Motor neuron (in vitro differentiated cells): Measurements from ENCODE around the gene PLA2G1B. TPM values are rescaled to one million over a fixed set of nuclear protein-coding genes. Genes with fewer than 3 reads are reported as not detected.

Experiments used
- ATAC-seq, 8 experiments: fragments of 200-7000 bp; cut with Tn5 transposase; replicated peaks in 6 of 8; 2 replicates each; pipeline ENCODE4 v1.8.0; 2021; ENCODE audit warnings: mild to moderate bottlenecking in 8 of 8, moderate library complexity in 8 of 8
- H3K27ac ChIP-seq, 2 donors: fragments of 250-450 bp; sonication (Bioruptor Pico); 2 replicates each; pipeline ENCODE4 v1.9.0; 2021; ENCODE audit warnings: antibody characterized with exemption in 2 of 2, mild to moderate bottlenecking in 2 of 2, moderate library complexity in 1 of 2
- H3K4me1 ChIP-seq, 2 donors: fragments of 250-450 bp; sonication (Bioruptor Pico); replicated peaks in 1 of 2; 2 replicates each; pipeline ENCODE4 v1.6.1; 2021; ENCODE audit warnings: antibody characterized with exemption in 2 of 2, mild to moderate bottlenecking in 2 of 2, moderate library complexity in 1 of 2
- H3K4me3 ChIP-seq, 5 donors: fragments of 250-450 bp; sonication (Bioruptor Pico); 2 replicates each; pipeline ENCODE4 v1.9.0; 2021; ENCODE audit warnings: antibody characterized with exemption in 5 of 5, mild to moderate bottlenecking in 5 of 5, moderate library complexity in 4 of 5
- WGBS, 10 experiments: fragments of 450-650 bp; shearing (Covaris generic); methylation state at CpG; one replicate each; pipeline ENCODE4 v1.0.0; 2022; 5-methylcytosine and 5-hydroxymethylcytosine counted together
- in situ Hi-C, 9 experiments: fragments of 400-800 bp; cut with MboI; loops; one replicate each; pipeline ENCODE4 v1.15.0; 2021; ENCODE audit warnings: low sequenced_read_pairs in 9 of 9, low pct_unique_long_range_greater_than_20kb in 2 of 9; ENCODE audit not compliant: unreplicated experiment in 9 of 9
- total RNA-seq, 8 experiments: library from RNA; unstranded; fragments of 300-600 nt; gene quantifications; 2 replicates each; pipeline versions ENCODE4 v1.2.3 to v1.2.4, GENCODE V29; 2022

PLA2G1B gene
- total RNA-seq, 8 experiments from 2014 or later = 0.38 to 0.78 (median 0.60) TPM; not detected in 5

- Histone ChIP-seq H3K27ac (peak overlapping the region; percentile 93 to 97), H3K4me3 (peak overlapping the region; percentile 72 to 99 (median 94)), H3K4me1 (peaks cover 36 to 50% of the 10 kb centered on the region in 2 donors)
- WGBS, 10 experiments = 0 to 100% (median 56%) methylated on average over 1 to 3 of the region's 7 CpGs; no CpG with 5 or more reads in 5 of the 10 experiments
- no peak for ATAC-seq
- in situ Hi-C loops = no loop called here
Measured at GRCh38 chr12:120366845-120367232, 39.3 kb upstream of the PLA2G1B start.

- H3K4me1 ChIP-seq = peaks cover 36 to 50% of the 10 kb centered on the region in 2 donors
- peak overlapping the region; percentile 93 to 97 for H3K27ac ChIP-seq
- WGBS, 10 experiments = 77 to 100% (median 97%) methylated on average over 1 to 7 of the region's 7 CpGs; no CpG with 5 or more reads in 5 of the 10 experiments
- H3K4me3 ChIP-seq = peak overlapping the region in 4 of 5 donors; percentile 72 to 99 (median 92)
- in situ Hi-C loops = no loop called here
- ATAC-seq = no peak
Measured at GRCh38 chr12:120366341-120366705, 38.7 kb upstream of the PLA2G1B start.

GRCh38 chr12:120365675-120366340, 38.2 kb upstream of the PLA2G1B start:
- H3K4me3 ChIP-seq = peak overlapping the region in 1 of 5 donors; percentile 72
- ATAC-seq = no peak
- 17 to 96% (median 64%) methylated on average over 1 to 10 of the region's 13 CpGs; no CpG with 5 or more reads in 1 of the 10 experiments for WGBS, 10 experiments
- peaks cover 42 to 55% of the 10 kb centered on the region in 2 donors for H3K4me1 ChIP-seq
- no peak overlapping the region for H3K27ac ChIP-seq
- in situ Hi-C loops = no loop called here

GRCh38 chr12:120364487-120364886, 36.9 kb upstream of the PLA2G1B start:
- no peak for ATAC-seq
- Histone ChIP-seq H3K4me1 (peaks cover 36 to 60% of the 10 kb centered on the region in 2 donors), H3K27ac (peak overlapping the region in 1 of 2 donors; percentile 6), H3K4me3 (no peak overlapping the region)
- WGBS, 10 experiments = 40 to 86% (median 71%) methylated on average over 1 to 5 of the region's 6 CpGs; no CpG with 5 or more reads in 3 of the 10 experiments
- in situ Hi-C loops = no loop called here

- 0 to 93% (median 81%) methylated on average over 2 to 5 of the region's 9 CpGs; no CpG with 5 or more reads in 4 of the 10 experiments for WGBS, 10 experiments
- no peak overlapping the region for H3K4me3 ChIP-seq
Measured at GRCh38 chr12:120363274-120363855, 35.8 kb upstream of the PLA2G1B start.

GRCh38 chr12:120362516-120363273, 35.1 kb upstream of the PLA2G1B start:
- ATAC-seq = peak in 3 of 8 experiments; percentile 4 to 15 (median 7)
- WGBS, 10 experiments = 35 to 100% (median 100%) methylated on average over 1 to 8 of the region's 14 CpGs; no CpG with 5 or more reads in 5 of the 10 experiments
- Histone ChIP-seq H3K4me3 (peak overlapping the region in 1 of 5 donors; percentile 40), H3K27ac (peak overlapping the region; percentile 98 to 99), H3K4me1 (peaks cover 36 to 64% of the 10 kb centered on the region in 2 donors)
- in situ Hi-C loops = no loop called here

More at GRCh38 chr12:120363274-120363855, 35.8 kb upstream of the PLA2G1B start:
- ATAC-seq = no peak
- peaks cover 36 to 64% of the 10 kb centered on the region in 2 donors for H3K4me1 ChIP-seq
- H3K27ac ChIP-seq = peak overlapping the region; percentile 98 to 99
- in situ Hi-C loops = no loop called here

GRCh38 chr12:120361506-120362208, 34.1 kb upstream of the PLA2G1B start:
- ATAC-seq = peak; percentile 81 to 92 (median 88)
- in situ Hi-C loops = no loop called here
- Histone ChIP-seq H3K27ac (peak overlapping the region; percentile 98 to 99), H3K4me3 (peak overlapping the region; percentile 20 to 41 (median 32)), H3K4me1 (peaks cover 36 to 62% of the 10 kb centered on the region in 2 donors)
- 0% methylated on average over 1 of the region's 56 CpGs; no CpG with 5 or more reads in 9 of the 10 experiments for WGBS, 10 experiments

GRCh38 chr12:120359128-120359527, 31.5 kb upstream of the PLA2G1B start:
- in situ Hi-C loops = loop anchor here in 1 of 9 experiments (10.0 kb wide), 1 partner anchor 76 kb away; the partner anchor contains the start of gene COX6A1
- Histone ChIP-seq H3K4me1 (peaks cover 31 to 43% of the 10 kb centered on the region in 2 donors), H3K27ac (no peak overlapping the region), H3K4me3 (no peak overlapping the region)
- no peak for ATAC-seq
- 86 to 100% (median 100%) methylated on average over 1 of the region's 1 CpG; no CpG with 5 or more reads in 7 of the 10 experiments for WGBS, 10 experiments

GRCh38 chr12:120358412-120359100, 31.0 kb upstream of the PLA2G1B start:
- in situ Hi-C loops = loop anchor here in 1 of 9 experiments (10.0 kb wide), 1 partner anchor 76 kb away; the partner anchor contains the start of gene COX6A1
- no peak overlapping the region for H3K4me3 ChIP-seq
- 13 to 100% (median 74%) methylated on average over 1 to 7 of the region's 19 CpGs; no CpG with 5 or more reads in 4 of the 10 experiments for WGBS, 10 experiments
- peaks cover 25 to 37% of the 10 kb centered on the region in 2 donors for H3K4me1 ChIP-seq
- peak overlapping the region in 1 of 2 donors; percentile 15 for H3K27ac ChIP-seq
- no peak for ATAC-seq

- WGBS, 10 experiments = 80 to 100% (median 100%) methylated on average over 1 to 3 of the region's 5 CpGs; no CpG with 5 or more reads in 4 of the 10 experiments
- no peak overlapping the region for H3K27ac ChIP-seq
- no peak overlapping the region for H3K4me3 ChIP-seq
- in situ Hi-C loops = loop anchor here in 1 of 9 experiments (10.0 kb wide), 1 partner anchor 78 kb away; the partner anchor contains the start of gene COX6A1
- H3K4me1 ChIP-seq = peaks cover 11 to 23% of the 10 kb centered on the region in 2 donors
- ATAC-seq = no peak
Measured at GRCh38 chr12:120357104-120357503, 29.5 kb upstream of the PLA2G1B start.

GRCh38 chr12:120356567-120357030, 29.0 kb upstream of the PLA2G1B start:
- peak; percentile 79 to 98 (median 84) for ATAC-seq
- in situ Hi-C loops = loop anchor here in 1 of 9 experiments (10.0 kb wide), 1 partner anchor 78 kb away; the partner anchor contains the start of gene COX6A1
- 20 to 90% (median 20%) methylated on average over 1 to 8 of the region's 13 CpGs; no CpG with 5 or more reads in 7 of the 10 experiments for WGBS, 10 experiments
- Histone ChIP-seq H3K4me3 (peak overlapping the region in 1 of 5 donors; percentile 14), H3K27ac (peak overlapping the region in 1 of 2 donors; percentile 54), H3K4me1 (peaks cover 8 to 20% of the 10 kb centered on the region in 2 donors)
